GM19099 (cell line): ENCODE data around the gene CYP1B1.

Source experiments
- POLR2A ChIP-seq: IDR thresholded peaks from 3 replicates; pipeline ENCODE4 v1.6.1; 2011; ENCODE audit warnings: low read depth; ENCODE audit not compliant: insufficient read length; ENCODE audit errors: extremely low read depth

CYP1B1 gene

GRCh38 chr2:38065502-38066135 is 10.3 kb downstream of the CYP1B1 start:
- TF ChIP-seq POLR2A: no peak

- TF ChIP-seq POLR2A: no peak
These were observed 11.0 kb downstream of the CYP1B1 start for GRCh38 chr2:38064801-38065501.

- no peak for TF ChIP-seq POLR2A
These were observed 15.5 kb downstream of the CYP1B1 start for GRCh38 chr2:38060236-38061018.

GRCh38 chr2:38057651-38058410 is 18.1 kb downstream of the CYP1B1 start:
- TF ChIP-seq POLR2A: no peak

- TF ChIP-seq POLR2A: no peak
These were observed 19.7 kb downstream of the CYP1B1 start for GRCh38 chr2:38056216-38056615.

GRCh38 chr2:38045811-38046210 is 30.1 kb downstream of the CYP1B1 start:
- TF ChIP-seq POLR2A: no peak

GRCh38 chr2:38039121-38039910 is 36.6 kb downstream of the CYP1B1 start:
- no peak for TF ChIP-seq POLR2A

- TF ChIP-seq POLR2A: no peak
These were observed 37.3 kb downstream of the CYP1B1 start for GRCh38 chr2:38038682-38039081.

- TF ChIP-seq POLR2A: peak; percentile 33
These were observed 38.0 kb downstream of the CYP1B1 start for GRCh38 chr2:38037757-38038621.

GRCh38 chr2:38037325-38037724 is 38.6 kb downstream of the CYP1B1 start:
- no peak for TF ChIP-seq POLR2A

GRCh38 chr2:38035968-38036367 is 40.0 kb downstream of the CYP1B1 start:
- TF ChIP-seq POLR2A: no peak

- TF ChIP-seq POLR2A: no peak
These were observed 42.3 kb downstream of the CYP1B1 start for GRCh38 chr2:38033646-38034045.

- TF ChIP-seq POLR2A: no peak
These were observed 43.0 kb downstream of the CYP1B1 start for GRCh38 chr2:38032946-38033345.

- no peak for TF ChIP-seq POLR2A
These were observed 45.2 kb downstream of the CYP1B1 start for GRCh38 chr2:38030635-38031355.
